GM18907 (cell line): ENCODE results near the gene LIPH.
"Not testable (repeated sequence)": the region's sequence is repeated elsewhere in the genome, so short reads cannot be mapped to it uniquely, and the experiment has no call there.

ENCODE experiments used
- ATAC-seq: cut with Tn5 transposase; IDR thresholded peaks from one replicate; pipeline ENCODE4 v1.9.1; 2021; ENCODE audit warnings: mild to moderate bottlenecking, moderate library complexity; ENCODE audit not compliant: unreplicated experiment

LIPH gene

DNA sequence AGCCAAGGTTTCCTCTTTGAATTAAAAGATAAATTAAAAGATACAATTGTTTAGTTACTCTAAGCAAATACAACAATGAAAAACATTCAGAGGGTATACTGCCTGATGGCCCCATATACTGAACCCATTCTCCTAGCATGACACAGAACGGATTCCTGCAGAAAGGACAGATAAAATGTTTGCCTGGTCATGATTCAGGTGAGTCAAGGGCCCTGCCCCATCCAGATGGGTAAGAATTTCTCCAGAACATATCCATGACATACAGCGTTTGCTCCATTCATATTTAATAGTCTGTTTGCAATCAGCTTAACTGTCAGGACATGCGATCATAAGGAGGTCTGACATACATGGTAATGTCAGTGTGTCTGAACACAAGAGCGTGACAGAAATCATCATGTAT is 62.1 kb downstream of the LIPH start:
- ATAC-seq, result no peak

DNA sequence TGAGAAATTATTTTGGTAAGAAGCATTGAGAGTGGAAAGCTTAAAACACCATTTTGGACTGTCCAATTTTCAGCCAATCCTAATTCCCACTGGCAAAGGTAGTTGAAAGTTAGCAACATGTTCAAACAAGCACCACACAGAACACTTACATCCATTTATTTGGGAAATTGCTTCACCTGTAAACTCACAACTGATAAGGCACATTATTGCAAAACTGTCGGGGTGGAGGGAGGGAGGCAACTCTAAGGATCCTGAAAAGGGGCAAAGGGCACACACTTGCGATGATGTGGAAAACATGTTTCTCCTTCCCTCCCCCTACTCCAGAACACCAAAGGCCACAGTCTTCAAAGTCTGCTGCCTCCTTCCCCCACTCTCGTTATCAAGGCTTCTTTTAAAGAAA is 62.9 kb downstream of the LIPH start:
- ATAC-seq, result no peak

DNA sequence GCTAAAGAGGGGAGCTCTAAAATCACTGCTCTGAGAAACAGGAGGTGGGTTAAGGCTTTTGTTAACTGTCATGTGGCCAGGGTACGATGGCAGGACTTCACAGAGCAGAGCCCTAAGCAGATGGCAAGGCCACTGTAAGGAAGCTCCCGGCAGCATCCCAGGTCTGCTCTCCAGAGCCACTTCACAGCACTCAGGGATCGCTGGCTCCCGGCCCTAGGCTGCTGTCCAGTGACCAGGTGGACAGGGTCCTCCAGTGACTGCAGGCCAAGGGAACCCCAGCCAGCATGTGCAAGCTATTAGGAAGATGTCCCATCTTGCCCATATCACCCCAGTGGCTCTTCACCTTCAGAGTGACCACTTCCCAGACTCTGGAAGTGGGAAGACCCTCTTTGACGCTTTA is 63.9 kb downstream of the LIPH start:
- ATAC-seq, result no peak

DNA sequence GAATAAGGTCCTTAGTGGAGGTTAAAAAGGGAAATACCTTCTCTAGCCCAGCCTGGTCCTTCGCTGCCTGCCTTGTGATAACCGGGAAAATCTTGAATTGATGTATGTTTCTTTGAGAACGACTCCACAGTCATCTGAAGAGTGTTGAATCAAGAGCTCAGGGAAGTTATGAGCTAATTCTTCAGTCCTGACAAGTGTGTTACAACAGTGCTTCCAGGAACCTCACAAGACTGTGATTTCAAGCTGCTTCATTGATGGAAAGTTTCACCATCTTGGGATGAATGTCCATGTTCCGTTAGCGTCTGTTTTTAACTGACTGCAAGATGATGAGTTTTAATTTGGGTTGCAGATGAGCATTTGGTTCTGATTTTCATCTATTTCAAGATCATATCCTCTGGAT is 66.0 kb downstream of the LIPH start:
- ATAC-seq, result no peak

DNA sequence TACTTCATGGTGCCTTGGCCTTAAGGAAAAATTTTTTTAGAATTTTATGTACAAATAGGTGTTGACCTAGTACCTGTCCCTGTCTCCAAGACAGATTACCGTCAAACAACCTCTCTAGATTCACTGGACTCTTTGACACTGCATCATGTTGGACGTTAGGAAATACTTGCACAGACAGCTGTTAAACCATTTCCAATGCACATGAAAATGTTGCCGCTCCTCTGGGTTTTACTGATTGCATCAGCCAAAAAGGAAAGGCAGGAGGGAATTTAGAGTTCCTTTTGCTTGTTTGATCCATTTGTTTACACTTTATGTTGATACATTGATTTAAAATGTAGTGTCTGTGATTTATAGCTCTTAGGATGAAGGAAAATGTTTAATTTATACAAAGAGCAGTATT is 68.1 kb downstream of the LIPH start:
- no peak for ATAC-seq

DNA sequence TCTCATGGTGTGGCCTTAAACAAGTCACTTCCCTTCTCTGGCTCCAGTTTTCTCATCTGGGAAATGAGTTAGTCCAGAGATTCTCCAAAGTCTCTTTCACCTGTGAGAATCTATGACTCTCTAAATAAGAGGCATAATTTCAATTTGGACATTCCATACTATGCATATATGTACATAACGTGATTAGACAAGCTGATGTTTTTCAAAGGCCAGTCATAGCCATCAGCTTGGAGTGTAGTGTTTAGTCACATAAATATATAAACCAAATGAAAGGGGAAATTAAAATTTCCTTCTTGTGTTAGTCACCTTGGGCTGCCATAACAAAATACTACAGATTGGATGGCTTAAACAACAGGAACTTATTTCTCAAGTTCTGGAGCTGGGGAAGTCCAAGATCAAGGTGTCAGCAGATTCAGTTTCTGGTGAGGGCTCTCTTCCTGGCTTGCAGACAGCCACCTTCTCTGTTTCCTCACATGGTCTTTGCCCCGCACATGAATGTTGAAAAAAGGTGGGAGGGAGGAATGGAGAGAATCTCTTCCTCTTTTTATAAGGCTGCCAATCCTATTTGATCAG is 72.9 kb downstream of the LIPH start:
- ATAC-seq, result no peak

DNA sequence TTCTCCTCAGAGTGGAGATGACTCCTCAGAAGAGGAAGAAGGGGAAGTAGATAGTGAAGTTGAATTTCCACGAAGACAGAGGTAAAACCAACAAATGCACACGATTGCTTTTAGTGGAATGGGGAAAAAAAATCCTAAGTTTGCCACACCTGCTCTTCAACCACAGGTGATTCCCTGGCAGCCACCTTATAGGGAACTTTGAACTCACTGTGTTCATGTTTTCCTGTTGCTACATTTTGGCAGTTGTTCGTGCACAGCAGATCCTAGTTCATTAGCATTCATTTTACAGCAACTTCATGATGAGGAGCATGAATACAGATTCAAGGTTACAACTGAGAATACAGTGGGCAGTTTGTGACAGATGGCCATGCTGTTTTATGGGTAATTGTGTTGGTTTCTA is 75.1 kb downstream of the LIPH start:
- no peak for ATAC-seq

DNA sequence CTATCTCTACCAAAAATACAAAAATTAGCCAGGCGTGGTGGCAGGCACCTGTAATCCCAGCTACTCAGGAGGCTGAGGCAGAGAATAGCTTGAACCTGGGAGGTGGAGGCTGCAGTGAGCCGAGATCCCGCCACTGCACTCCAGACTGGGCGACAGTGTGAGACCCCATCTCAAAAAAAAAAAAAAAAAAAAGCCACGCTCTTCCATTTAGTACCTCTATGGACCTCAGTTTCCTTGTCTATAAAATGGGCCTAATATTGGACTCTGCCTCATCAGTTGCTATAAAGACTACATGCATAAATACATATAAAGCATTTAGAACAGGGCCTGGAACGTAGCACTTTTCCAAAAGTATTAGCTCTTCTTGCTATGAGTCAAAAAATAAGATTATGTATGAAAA is 77.5 kb downstream of the LIPH start:
- ATAC-seq, result not testable (repeated sequence)

DNA sequence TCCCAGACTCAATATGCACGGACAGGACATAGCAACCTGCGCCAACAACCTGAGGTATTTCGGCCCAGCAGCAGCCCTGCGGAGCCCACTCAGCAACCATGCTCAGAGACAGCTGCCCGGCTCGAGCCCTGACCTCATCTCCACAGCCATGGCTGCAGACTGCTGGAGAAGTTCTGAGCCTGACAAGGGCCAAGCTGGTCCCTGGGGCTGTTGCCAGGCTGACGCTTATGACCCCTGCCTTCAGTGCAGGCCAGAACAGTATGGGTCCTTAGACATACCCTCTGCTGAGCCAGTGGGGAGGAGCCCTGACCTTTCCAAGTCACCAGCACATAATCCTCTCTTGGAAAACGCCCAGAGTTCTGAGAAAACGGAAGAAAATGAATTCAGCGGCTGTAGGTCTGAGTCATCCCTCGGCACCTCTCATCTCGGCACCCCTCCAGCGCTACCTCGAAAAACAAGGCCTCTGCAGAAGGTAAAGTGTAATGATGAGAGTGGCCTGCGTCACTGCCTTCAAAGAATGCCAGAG is 79.0 kb downstream of the LIPH start:
- ATAC-seq, result no peak

DNA sequence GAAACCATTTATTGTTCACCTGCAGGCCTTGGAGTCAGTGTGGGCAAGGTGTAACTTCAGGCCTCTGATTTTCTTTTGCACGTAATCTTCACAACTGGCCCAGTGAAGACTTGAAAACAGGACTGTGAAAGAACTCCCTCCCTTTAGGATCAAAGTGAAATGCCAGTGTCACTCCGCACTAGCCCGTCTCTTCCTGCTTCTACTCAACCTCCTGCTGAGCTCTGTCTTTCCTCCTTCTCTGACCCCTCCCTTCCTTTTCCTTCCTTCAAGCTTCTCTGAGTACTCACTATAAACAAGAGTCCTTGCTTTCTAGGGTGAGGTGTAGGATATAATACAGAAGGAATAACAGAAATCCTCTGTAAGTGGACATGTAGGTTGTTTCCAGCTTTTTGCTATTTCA is 82.1 kb downstream of the LIPH start:
- ATAC-seq, result no peak

DNA sequence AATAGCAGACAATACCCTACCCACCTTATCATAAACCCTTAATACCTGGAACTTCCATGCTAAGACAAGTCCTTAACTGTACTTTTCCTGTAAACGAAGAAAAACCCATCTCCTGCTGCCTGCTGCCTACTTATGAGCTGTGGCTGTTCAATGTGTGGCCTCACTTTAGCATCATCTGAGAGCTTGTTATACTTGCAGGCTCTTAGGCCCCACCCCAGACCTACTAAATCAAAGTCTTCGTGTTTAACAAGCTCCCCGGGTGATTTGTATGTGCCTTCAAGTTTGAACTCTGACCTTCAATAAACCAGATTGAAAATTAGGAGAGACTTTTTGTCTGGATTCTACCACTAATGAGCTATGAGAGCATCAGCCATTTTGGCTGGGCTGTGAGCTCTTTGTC is 82.8 kb downstream of the LIPH start:
- ATAC-seq, result no peak

DNA sequence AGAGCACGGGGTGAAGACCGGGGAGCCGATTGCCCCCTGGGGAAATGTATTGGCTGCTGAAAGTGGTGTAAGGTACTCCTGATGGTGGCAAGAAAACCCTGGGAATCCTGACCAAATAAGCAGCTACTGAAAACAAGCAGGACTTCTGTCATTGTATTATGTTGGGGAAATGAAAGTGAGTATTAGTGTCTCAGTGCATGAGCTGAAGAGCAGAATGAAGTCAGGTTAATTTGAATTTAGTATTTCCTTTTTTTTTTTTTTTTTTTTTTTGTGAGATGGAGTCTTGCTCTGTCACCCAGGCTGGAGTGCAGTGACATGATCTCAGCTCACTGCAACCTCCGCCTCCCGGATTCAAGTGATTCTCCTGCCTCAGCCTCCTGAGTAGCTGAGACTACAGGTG is 86.3 kb downstream of the LIPH start:
- ATAC-seq, result not testable (repeated sequence)

DNA sequence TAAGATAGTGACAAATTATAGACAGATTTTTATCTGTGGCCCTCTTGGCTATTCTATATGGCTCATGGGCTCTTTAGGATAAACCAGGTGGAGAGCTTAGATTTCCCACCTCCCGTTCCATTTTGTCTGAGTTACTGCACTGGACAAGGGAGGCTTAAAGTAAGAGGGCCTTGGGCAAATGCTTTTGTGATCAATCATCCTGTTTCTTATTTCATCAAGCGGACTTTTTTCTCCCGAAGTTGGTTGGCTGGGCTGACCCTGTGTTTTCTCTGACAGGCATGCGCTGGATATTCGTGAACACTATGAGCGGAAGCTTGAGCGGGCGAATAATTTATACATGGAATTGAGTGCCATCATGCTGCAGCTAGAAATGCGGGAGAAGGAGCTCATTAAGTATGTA is 86.9 kb downstream of the LIPH start:
- ATAC-seq, result no peak

DNA sequence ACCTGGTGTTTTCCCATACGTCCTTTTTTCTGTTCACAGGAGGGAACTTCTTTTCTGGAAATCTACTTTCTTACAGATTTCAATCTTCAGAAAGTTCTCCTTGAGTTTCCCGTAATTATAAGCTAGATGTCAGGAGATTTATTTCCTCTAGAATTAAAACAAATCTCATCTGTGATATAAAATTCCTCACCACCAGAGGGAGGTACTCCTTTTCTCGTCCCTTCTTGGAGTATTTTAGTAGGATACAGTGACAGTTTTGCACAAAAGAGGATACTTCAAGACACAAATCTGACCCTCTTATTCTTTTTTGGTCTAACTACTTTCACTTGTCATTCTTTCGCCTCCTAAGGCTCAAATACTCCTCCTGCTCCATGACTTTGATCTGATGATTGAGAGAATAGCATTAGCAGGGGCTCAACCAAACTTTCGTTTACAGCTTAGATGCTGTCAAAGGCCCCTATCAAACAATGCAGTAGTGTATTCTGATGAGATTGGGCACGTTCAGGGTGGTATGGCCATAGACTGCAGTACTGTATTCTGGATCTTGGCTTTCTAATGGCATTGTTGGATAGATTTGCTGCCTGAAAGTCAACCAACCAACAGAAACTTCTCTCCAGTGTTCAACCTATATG is 91.6 kb downstream of the LIPH start:
- ATAC-seq, result no peak

DNA sequence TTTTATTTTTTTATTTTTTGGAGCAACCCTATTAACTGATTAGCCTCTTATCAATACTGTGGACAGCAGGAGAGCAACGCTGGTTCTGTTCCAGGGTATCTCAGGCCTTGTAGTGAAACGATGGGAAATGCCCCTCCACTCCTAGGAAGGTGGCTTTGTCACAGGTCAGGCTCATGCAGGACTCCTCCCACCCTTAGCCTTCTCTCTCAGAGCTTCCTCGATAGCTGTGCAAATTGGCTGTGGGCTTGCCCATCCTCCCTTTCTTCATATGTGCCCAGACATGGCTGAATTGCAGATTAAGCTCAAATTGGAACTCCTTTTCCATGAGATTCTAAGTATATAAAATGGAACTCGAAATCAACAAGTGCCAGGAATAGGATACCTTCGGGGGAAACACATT is 92.1 kb downstream of the LIPH start:
- no peak for ATAC-seq

DNA sequence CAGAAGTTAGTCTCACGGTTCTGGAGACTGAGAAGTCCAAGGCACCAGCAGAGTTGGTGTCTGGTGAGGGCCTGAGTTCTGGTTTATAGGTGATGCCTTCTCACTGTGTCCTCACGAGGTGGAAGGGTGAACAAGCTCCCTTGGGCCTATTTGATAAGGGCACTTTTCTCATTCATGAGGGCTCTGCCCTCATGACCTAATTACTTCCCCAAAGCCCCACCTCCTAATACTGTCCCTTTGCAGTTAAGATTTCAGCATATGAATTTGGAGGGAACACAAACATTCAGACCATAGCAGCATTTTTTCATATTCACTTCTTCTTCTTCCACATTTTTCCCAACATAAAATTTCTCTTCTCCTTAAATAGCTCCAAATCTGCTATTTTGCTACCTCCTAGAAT is 95.0 kb downstream of the LIPH start:
- no peak for ATAC-seq
